Measurements from ENCODE around the gene MSMB. TPM values are rescaled to one million over a fixed set of nuclear protein-coding genes. Genes with fewer than 3 reads are reported as not detected.

MSMB gene
- total and polyA plus RNA-seq, 2 of the 8 experiments (the other 6 are each of a cell fraction or from before 2014, with no cell fraction given), result not detected

DNA sequence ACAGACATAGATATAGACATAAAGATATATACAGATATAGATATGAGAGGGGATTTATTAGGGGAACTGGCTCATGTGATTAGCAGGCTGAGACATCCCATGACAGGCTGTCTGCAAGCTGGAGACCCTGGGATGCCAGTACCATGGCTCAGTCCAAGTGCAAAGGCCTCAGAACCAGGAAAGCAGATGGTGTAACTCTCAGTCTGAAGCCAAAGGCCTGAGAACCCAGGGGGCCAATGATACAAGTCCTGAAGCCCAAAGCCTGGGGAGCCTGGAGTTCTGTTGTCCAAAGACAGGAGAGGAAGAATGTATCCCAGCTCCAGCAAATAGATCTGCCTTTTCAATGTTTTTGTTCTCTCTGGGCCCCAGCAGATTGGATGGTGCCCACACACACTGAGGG is 21.1 kb downstream of the MSMB start (continued):
- TF ChIP-seq, protein P1, sequence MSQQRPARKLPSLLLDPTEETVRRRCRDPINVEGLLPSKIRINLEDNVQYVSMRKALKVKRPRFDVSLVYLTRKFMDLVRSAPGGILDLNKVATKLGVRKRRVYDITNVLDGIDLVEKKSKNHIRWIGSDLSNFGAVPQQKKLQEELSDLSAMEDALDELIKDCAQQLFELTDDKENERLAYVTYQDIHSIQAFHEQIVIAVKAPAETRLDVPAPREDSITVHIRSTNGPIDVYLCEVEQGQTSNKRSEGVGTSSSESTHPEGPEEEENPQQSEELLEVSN (IDR thresholded peaks at IDR 0.05), result no peak
- TF ChIP-seq USF2 (IDR thresholded peaks at IDR 0.05; ENCODE audit: low read length), result no peak
- TF ChIP-seq TCF12 (IDR thresholded peaks at IDR 0.05; ENCODE audit: low read depth, low read length), result no peak
- TF ChIP-seq CEBPB (IDR thresholded peaks at IDR 0.05; ENCODE audit: low read depth, low read length), result no peak
- no peak for TF ChIP-seq ATF2 (IDR thresholded peaks at IDR 0.05; ENCODE audit: low read length)

Measured in H1 (cell line).